Measurements from ENCODE around the gene ARHGAP25. TPM values are rescaled to one million over a fixed set of nuclear protein-coding genes. Genes with fewer than 3 reads are reported as not detected.

Gene ARHGAP25
- total RNA-seq, 4 donors from 2014 or later: 4.9 to 82.5 (median 8.7) TPM

DNA sequence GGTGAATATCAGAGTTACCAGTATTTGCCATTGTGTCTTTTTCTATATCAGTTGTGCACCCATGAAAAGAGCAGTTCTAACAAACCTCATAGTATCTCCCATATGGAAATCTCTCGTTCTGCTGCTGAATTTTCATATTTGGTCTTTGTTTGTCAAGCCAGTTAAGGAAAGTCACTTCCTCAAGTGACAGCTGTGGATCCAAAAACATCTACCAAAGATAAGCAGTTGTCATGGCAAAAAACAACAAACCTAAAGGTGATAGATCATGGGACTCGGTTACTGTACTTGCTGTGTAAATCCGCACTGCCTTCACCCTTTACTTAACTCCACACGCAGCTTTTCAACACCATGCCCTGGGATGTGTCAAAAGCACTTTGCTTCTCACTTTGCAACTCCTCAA, 119.3 kb downstream of the ARHGAP25 start:
- no peak overlapping the region for H3K4me3 ChIP-seq
- H3K36me3 ChIP-seq: no peaks in the 10 kb centered on the region
- TF ChIP-seq POLR2A (IDR thresholded peaks at IDR 0.05) (no peak), CTCF (IDR thresholded peaks at IDR 0.05) (no peak)
- no peak overlapping the region for H3K27ac ChIP-seq
- no peaks in the 10 kb centered on the region for H3K27me3 ChIP-seq
- DNase-seq: no peak
- H3K4me1 ChIP-seq: no peaks in the 10 kb centered on the region
- no peaks in the 10 kb centered on the region for H3K9me3 ChIP-seq

- TF ChIP-seq CTCF (IDR thresholded peaks at IDR 0.05): no peak
- TF ChIP-seq POLR2A (IDR thresholded peaks at IDR 0.05): no peak
- Histone ChIP-seq H3K27me3 (no peaks in the 10 kb centered on the region), H3K9me3 (no peaks in the 10 kb centered on the region), H3K36me3 (no peaks in the 10 kb centered on the region), H3K4me3 (no peak overlapping the region), H3K4me1 (no peaks in the 10 kb centered on the region), H3K27ac (no peak overlapping the region)
- no peak for DNase-seq
Measured at GRCh38 chr2:68854476-68854875, 119.9 kb downstream of the ARHGAP25 start.

DNA sequence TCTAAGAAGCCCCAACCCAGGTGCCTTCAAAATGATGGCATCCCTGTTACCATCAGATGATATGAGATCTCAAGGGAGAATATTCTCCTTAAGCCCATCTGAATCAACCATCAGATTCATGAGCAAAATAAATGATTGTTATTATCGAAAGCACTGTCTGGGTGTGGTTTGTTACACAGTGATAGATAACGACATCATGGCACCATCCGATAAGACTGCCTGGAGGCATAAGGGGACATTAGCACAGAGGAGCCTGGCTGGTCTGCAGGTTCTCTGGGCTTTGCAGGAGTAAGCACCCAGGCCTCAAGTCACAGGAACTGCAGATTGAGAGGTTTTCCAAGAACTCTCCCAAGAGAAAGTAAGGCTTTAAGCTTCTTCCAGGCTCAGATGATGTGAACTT, 120.9 kb downstream of the ARHGAP25 start:
- Histone ChIP-seq H3K4me1 (no peaks in the 10 kb centered on the region), H3K36me3 (no peaks in the 10 kb centered on the region), H3K27me3 (no peaks in the 10 kb centered on the region), H3K4me3 (no peak overlapping the region), H3K27ac (no peak overlapping the region), H3K9me3 (no peaks in the 10 kb centered on the region)
- DNase-seq: no peak
- TF ChIP-seq POLR2A (IDR thresholded peaks at IDR 0.05) (no peak), CTCF (IDR thresholded peaks at IDR 0.05) (no peak)

DNA sequence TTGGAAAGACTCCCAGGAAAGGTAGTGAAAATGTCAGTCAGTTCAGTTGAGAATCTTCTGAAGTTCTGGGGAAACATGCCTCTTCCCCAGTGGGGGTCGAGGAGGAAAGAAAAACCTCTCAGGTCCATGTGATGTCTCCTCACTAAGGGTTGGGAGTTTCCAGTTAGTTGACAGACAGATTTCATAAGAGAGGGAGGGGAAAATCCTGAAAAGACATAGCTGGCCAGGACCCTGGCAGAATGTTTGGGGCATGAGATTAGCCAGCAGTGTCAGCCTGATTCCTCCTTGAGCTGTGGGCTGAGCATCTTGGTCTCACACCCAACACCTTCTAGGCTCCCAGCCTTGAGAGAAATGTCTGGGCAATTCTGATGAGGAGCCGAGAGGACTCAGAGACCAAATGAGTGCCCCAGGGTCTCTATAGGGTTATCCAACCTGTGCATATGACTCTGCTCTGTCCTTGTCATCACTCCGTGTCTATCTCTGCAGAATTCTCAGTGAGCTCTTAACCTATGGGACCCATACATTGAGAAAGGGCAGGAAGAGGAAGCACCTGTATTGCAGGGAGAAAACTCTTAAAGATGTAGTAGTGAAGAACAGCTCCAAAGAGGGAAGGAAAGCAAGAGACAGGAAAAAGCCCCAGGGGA, 122.7 kb downstream of the ARHGAP25 start:
- H3K36me3 ChIP-seq: no peaks in the 10 kb centered on the region
- H3K4me1 ChIP-seq: no peaks in the 10 kb centered on the region
- DNase-seq: no peak
- no peak for TF ChIP-seq POLR2A (IDR thresholded peaks at IDR 0.05)
- no peak for TF ChIP-seq CTCF (IDR thresholded peaks at IDR 0.05)
- no peaks in the 10 kb centered on the region for H3K9me3 ChIP-seq
- no peak overlapping the region for H3K4me3 ChIP-seq
- H3K27ac ChIP-seq: no peak overlapping the region
- H3K27me3 ChIP-seq: no peaks in the 10 kb centered on the region

DNA sequence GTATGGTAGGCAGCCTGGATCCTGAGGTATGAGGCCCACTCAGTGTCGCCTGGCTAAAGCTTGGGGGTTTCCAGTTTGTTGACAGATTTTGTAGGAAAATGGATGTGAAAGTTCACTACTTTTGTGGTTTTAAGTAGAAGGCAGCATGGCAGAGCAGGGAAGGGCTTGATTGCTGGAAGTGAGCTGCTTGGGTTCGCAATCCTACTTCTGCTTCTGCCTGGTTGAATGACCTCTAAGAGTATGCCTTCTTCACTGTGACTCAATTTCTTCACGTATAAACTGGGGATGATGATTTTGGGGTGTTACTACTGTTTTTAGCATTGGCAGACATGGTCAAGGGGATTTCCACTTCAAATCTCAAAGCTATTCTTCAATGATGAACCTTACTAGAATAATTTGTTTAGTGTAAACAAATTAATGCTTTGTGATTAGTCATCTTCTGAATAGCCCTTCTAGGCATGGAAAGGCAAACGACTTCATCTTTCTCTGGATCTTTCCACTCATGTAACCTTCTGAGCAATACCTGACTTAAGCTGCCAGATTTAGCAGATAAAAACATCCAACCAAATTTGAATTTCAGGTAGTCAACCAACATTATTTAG, 123.3 kb downstream of the ARHGAP25 start:
- no peaks in the 10 kb centered on the region for H3K27me3 ChIP-seq

More for the DNA sequence above, 123.3 kb downstream of the ARHGAP25 start:
- Histone ChIP-seq H3K4me3 (no peak overlapping the region), H3K27ac (no peak overlapping the region), H3K36me3 (no peaks in the 10 kb centered on the region), H3K9me3 (no peaks in the 10 kb centered on the region), H3K4me1 (no peaks in the 10 kb centered on the region)
- DNase-seq: no peak
- TF ChIP-seq POLR2A (IDR thresholded peaks at IDR 0.05) (no peak), CTCF (IDR thresholded peaks at IDR 0.05) (no peak)
